HG02981 (cell line): Measurements from ENCODE around the gene GPR180.

Source experiments
- ATAC-seq: cut with Tn5 transposase; IDR thresholded peaks from one replicate; pipeline ENCODE4 v1.9.1; 2021; ENCODE audit warnings: mild to moderate bottlenecking, moderate library complexity; ENCODE audit not compliant: unreplicated experiment

Gene GPR180

GRCh38 chr13:94601446-94602431, at the start of gene GPR180:
TSS of gene GPR180 (plus strand) at chr13:94601857. CDS start at chr13:94601928, 71 bp downstream.
- ATAC-seq = peak; percentile 100

GRCh38 chr13:94552095-94552494, 49.6 kb upstream of the GPR180 start:
- ATAC-seq = no peak

- ATAC-seq = no peak
Observed at GRCh38 chr13:94553766-94554165, 47.9 kb upstream of the GPR180 start.

DNA sequence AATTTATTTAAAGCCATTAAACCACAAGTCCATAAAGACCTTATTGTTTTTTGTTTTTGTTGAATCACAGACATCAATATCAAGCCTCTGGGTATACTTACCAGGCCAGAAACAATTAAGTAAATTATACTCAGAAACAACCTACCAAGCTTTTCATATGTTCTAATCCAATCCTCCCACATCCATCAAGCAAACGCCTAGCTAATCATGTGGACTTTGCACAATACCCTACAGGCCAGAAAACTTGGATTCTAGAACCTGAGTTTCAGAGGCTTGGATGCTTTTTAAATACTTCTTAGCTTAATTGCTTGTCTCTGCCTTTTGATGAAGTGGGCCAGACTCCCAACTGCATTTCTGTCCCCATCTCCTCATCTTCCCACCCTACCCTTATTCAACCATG, 45.6 kb upstream of the GPR180 start:
- ATAC-seq = no peak

GRCh38 chr13:94556621-94557020, 45.0 kb upstream of the GPR180 start:
- no peak for ATAC-seq

DNA sequence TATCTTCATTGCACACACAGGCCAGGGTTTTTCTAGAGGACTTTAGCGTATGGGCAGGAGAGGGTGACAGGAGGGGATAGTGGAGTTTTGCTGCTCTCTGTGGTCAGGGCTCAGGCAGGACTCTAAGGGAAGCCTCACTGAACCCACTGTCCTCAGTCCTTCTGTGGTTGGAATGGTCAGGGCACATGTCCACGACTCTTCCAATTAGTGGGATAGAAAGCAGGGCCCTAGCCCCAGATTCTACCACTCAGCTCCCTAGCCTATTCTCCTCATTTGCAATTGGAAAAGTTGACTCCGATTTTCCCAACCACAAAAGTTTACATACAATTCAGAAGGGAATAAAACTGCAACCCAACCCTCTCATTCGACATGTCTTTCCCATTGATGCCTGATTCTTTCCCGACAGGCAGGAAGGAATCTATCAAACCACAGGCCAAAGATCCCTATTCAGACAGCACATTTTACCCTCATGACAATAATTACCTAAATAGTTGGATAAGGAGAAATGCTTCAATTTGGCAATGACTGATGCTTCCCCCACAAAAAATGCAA, 43.9 kb upstream of the GPR180 start:
- no peak for ATAC-seq

GRCh38 chr13:94558716-94559115, 42.9 kb upstream of the GPR180 start:
- ATAC-seq = no peak

DNA sequence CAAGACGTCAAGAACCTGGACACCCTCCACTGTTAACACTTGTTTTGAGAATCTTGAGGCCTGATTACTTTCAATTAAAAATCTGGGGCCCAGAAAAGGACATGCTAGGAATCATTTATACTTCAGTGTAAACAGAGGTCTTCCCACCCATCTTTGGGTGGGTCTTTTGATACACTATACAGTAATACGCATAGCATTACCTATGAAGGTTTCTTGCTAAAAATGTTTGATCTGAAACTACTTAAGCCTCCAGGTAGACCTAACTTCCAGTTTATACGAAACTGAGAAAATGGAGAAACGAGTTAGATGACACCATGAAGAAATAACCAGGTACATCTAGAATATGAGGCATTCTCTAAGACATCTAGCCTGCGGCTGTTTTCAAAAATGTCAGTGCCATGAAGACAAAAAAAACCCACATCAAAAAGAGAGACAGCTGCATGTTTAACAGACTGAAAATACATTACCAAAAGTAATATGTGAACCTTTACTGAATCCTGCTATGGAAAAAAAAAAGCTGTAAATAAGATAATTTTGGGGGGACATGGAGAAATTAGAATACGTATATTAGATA, 42.3 kb upstream of the GPR180 start:
- ATAC-seq = no peak

- no peak for ATAC-seq
Observed at GRCh38 chr13:94560116-94560515, 41.5 kb upstream of the GPR180 start.

- no peak for ATAC-seq
Observed at GRCh38 chr13:94561126-94561525, 40.5 kb upstream of the GPR180 start.

- no peak for ATAC-seq
Observed at GRCh38 chr13:94567581-94567980, 34.1 kb upstream of the GPR180 start.

- no peak for ATAC-seq
Observed at GRCh38 chr13:94568443-94568842, 33.2 kb upstream of the GPR180 start.

DNA sequence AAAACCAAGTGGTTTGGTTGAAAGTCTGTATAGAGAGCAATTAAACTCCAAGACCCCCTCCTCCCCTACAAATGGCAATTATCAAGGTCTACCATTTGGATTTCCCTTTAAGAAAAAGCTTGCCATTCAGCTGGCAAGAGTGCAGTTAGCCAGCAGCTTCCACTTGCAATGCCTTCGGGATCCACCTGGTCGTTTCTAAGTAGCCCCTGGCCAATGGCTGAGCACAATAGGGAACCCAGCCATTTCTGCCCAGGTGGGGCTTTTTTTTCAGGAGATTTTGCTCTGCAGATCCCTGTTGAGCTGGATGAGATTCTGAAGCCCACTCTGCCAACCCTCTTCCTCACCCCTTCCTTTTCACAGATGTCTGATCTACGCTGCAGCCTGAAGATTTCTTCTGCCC, 32.0 kb upstream of the GPR180 start:
- ATAC-seq = no peak

GRCh38 chr13:94579063-94579462, 22.6 kb upstream of the GPR180 start:
- ATAC-seq = no peak

DNA sequence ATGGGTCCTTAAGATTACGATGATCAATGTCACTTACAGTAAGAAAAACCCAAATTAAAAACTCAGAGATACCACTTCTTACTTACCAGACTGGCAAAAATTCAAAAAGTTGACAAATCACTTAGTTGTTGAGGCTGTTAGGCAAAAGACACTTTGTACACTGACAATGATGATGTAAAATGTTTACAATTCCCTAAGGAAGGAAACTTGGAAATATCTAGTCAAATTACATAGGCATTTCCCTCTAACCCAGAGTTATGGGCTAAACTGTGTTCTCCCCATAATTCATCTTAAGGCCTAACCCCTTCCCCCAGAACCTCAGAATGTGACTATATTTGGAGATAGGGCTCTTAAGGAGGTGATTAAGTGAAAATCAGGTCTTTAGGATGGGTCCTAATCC, 17.7 kb upstream of the GPR180 start:
- no peak for ATAC-seq

DNA sequence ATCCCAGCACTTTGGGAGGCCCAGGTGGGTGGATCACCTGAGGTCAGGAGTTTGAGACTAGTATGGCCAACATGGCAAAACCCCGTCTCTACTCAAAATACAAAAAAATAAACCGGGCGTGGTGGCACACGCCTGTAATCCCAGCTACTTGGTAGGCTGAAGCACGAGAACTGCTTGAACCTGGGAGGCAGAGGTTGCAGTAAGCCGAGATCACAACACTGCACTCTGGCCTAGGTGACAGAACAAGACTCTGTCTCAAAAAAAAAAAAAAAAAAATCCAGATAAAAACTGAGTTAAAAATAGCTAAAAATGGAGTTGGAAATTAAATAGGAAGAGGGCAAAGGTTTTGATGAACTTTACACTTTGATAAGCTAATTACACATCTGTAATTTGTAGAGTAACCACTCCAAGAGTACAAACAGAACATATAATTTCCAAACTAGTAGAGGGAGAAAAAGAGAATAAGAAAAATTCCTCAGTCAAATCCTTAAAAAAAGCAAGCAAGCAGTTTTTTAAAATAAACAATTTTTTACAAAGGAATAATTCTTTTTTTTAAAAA, 16.0 kb upstream of the GPR180 start:
- no peak for ATAC-seq

GRCh38 chr13:94586371-94586770, 15.3 kb upstream of the GPR180 start:
- ATAC-seq = no peak

DNA sequence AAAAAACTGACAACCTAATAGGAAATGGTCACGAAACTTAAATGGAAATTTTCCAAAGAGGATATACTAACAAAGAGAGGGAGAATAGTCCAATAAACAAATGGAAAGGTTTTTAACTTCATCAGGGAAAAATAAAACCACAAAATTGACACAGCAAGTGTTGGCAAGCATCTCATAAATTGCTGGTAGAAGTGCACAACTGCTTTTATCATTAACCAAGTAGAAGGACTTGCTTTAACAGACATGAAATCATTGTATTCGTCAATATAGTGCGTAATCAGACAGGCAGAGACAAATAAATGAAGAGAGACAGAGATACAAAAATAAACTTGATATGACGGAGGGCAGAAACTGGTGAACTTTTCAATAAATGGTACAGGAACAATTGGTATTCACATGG, 13.1 kb upstream of the GPR180 start:
- ATAC-seq = no peak

DNA sequence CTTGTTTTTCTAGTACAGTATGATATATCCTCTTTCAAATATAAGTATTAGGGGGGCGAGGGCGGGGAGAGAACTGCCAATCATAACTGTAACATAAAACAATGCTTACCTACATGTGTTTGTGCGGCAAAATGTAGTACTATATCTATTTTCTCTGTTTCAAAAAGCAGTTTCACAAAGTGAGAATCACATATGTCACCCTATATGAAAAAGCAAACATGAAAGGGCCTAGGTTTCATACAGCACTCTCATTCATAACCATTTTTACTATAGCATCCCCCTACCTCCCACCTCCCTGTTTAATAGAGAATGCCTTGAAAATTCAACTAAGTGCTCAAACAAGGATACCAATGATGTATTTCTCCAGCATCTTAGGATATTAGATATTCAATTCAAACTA, 10.9 kb upstream of the GPR180 start:
- no peak for ATAC-seq

DNA sequence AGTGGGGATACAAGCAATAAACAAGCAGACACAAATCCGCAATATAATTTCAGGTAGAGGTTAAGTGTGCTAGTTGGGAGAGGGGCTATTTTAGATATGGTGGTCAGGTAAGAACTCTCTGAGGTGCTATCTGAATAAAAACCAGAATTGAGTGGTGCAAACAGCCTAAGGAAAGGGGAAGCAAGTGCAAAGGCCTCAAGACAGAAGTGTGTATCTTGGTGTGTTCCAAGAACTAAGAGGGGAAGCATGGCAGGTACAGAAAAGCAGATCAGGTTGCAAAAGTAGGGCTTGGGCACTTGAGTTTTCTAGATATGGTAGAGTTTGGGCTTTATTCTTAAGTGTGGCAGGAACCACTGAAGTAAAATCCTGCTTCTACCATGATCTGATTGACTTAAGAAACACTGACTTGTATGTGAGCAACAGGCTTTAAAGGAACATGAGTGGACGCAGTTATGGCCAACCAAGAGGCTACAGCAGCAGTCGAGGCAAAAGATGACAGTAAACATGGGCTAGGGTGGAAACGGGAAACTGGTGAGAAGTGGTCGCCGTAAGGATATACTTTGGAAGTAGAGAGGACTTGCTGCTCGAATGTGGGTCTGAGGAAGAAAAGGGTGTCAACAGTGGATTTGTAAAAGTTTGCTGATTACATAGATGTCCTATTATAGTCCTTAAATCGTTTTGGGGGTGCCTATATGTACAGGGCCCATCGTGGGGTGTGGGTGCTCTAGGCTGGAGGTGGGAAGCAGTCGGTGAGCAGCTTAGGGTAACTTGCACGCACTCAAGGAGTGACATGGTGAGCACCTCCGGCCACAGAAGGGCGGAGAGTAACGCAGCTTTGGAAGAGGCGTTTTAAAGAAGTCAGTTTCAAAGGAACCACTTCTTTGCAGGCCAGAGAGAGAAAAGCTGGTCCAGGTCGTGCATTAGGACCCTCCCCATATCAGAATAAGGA, 6.4 kb upstream of the GPR180 start:
- peak; percentile 47 for ATAC-seq
